ENCODE data around the gene FOXK1.

DNA sequence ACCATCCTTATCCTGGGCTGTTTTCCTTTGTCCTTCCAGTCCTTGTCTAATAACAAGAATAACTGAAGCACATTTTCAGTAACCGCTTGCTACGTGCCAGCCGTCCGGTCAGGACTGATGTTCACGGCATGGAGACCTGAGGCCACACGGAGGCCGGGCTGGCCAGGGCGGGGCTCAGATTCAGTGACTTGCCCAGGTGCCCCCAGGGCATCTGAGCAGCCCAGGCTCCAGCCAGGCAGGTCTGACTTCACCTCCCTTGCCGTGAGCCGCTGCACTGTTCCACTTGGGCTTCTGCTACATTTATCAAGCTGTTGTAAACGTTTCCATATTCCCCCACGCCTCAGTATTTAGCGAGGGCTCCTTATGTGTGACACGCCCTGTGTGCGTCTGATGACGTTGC lies 49.7 kb downstream of the FOXK1 start:
- TF ChIP-seq, protein P1, sequence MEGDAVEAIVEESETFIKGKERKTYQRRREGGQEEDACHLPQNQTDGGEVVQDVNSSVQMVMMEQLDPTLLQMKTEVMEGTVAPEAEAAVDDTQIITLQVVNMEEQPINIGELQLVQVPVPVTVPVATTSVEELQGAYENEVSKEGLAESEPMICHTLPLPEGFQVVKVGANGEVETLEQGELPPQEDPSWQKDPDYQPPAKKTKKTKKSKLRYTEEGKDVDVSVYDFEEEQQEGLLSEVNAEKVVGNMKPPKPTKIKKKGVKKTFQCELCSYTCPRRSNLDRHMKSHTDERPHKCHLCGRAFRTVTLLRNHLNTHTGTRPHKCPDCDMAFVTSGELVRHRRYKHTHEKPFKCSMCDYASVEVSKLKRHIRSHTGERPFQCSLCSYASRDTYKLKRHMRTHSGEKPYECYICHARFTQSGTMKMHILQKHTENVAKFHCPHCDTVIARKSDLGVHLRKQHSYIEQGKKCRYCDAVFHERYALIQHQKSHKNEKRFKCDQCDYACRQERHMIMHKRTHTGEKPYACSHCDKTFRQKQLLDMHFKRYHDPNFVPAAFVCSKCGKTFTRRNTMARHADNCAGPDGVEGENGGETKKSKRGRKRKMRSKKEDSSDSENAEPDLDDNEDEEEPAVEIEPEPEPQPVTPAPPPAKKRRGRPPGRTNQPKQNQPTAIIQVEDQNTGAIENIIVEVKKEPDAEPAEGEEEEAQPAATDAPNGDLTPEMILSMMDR (IDR thresholded peaks at IDR 0.05): no peak
- TF ChIP-seq POLR2A (IDR thresholded peaks at IDR 0.05) (no peak), POLR2AphosphoS5 (IDR thresholded peaks at IDR 0.05) (no peak)

Measured in prostate gland (tissue), 2 donors.